HepG2 (cell line): ENCODE measurements around the gene IL21R.

Source experiments
- BRCA1 ChIP-seq: sonication (generic); formaldehyde crosslinking; IDR thresholded peaks from 2 replicates; pipeline ENCODE4 v1.4.0; 2020; ENCODE audit warnings: missing genetic modification reagents
- CTCF ChIP-seq: sonication (generic); formaldehyde crosslinking; IDR thresholded peaks from 2 replicates; pipeline ENCODE4 v1.5.0; 2020; ENCODE audit warnings: mild to moderate bottlenecking, missing genetic modification reagents, moderate library complexity
- HDAC1 ChIP-seq: sonication (generic); formaldehyde crosslinking; IDR thresholded peaks from 2 replicates; pipeline ENCODE4 v1.5.1; 2020; ENCODE audit warnings: mild to moderate bottlenecking, missing genetic modification reagents
- HMG20A ChIP-seq: IDR thresholded peaks from 2 replicates; pipeline ENCODE4 v1.6.1; 2016; ENCODE audit warnings: borderline replicate concordance
- HNRNPLL ChIP-seq: fragments of 200-400 bp; formaldehyde crosslinking; IDR thresholded peaks from 2 replicates; pipeline ENCODE4 v1.6.1; 2017; ENCODE audit warnings: mild to moderate bottlenecking, low read depth, low read length; ENCODE audit not compliant: poor library complexity, severe bottlenecking
- MAX ChIP-seq: IDR thresholded peaks from 2 replicates; pipeline ENCODE4 v1.6.1; 2012; ENCODE audit warnings: inconsistent platforms
- PAF1 ChIP-seq: IDR thresholded peaks from 2 replicates; pipeline ENCODE4 v1.6.1; 2016; ENCODE audit warnings: missing genetic modification reagents, missing compliant biosample characterization
- PAWR ChIP-seq: sonication (generic); formaldehyde crosslinking; IDR thresholded peaks from 2 replicates; pipeline ENCODE4 v1.4.0; 2020; ENCODE audit warnings: missing genetic modification reagents, mild to moderate bottlenecking, borderline replicate concordance
- SRSF9 ChIP-seq: fragments of 200-400 bp; formaldehyde crosslinking; IDR thresholded peaks from 2 replicates; pipeline ENCODE4 v1.6.1; 2018; ENCODE audit warnings: borderline replicate concordance, mild to moderate bottlenecking, low read depth, low read length; ENCODE audit not compliant: insufficient read depth, poor library complexity, severe bottlenecking
- ZBTB49 ChIP-seq: sonication (generic); formaldehyde crosslinking; IDR thresholded peaks from 2 replicates; pipeline ENCODE4 v1.4.0; 2020; ENCODE audit warnings: missing genetic modification reagents, borderline replicate concordance
- ZNF253 ChIP-seq: sonication (generic); formaldehyde crosslinking; IDR thresholded peaks from 2 replicates; pipeline ENCODE4 v1.8.0; 2022; ENCODE audit warnings: mild to moderate bottlenecking, missing genetic modification reagents, borderline replicate concordance
- ZNF350 ChIP-seq: sonication (generic); formaldehyde crosslinking; IDR thresholded peaks from 2 replicates; pipeline ENCODE4 v1.4.0; 2020; ENCODE audit warnings: mild to moderate bottlenecking, low read depth, missing genetic modification reagents, borderline replicate concordance
- ZNF629 ChIP-seq: sonication (generic); formaldehyde crosslinking; conservative IDR thresholded peaks from 2 replicates; pipeline ENCODE4 v1.5.0; 2020; ENCODE audit warnings: missing genetic modification reagents
- TF ChIP-seq, protein P1 (sequence below): sonication (generic); formaldehyde crosslinking; IDR thresholded peaks from 2 replicates; pipeline ENCODE4 v1.4.0; 2020; ENCODE audit warnings: mild to moderate bottlenecking, missing genetic modification reagents

GRCh38 chr16:27446721-27447120 lies 44.7 kb downstream of the IL21R start:
- TF ChIP-seq CTCF (CRISPR knock-in tag): no peak
- TF ChIP-seq HNRNPLL: no peak
- no peak for TF ChIP-seq HDAC1 (CRISPR knock-in tag)
- no peak for TF ChIP-seq SRSF9
- no peak for TF ChIP-seq ZNF350 (CRISPR knock-in tag)
- no peak for TF ChIP-seq ZBTB49 (CRISPR knock-in tag)
- no peak for TF ChIP-seq BRCA1
- no peak for TF ChIP-seq PAWR (CRISPR knock-in tag)
- TF ChIP-seq, protein P1, sequence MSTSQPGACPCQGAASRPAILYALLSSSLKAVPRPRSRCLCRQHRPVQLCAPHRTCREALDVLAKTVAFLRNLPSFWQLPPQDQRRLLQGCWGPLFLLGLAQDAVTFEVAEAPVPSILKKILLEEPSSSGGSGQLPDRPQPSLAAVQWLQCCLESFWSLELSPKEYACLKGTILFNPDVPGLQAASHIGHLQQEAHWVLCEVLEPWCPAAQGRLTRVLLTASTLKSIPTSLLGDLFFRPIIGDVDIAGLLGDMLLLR (CRISPR knock-in tag): no peak
- no peak for TF ChIP-seq ZNF253 (CRISPR knock-in tag)
- TF ChIP-seq ZNF629 (CRISPR knock-in tag): no peak
- TF ChIP-seq PAF1 (CRISPR knock-in tag): no peak
- TF ChIP-seq MAX: no peak
- TF ChIP-seq HMG20A: no peak
